Neuronal stem cell (in vitro differentiated cells): Measurements from ENCODE around the gene IL16.

ENCODE experiments used
- DNase-seq: peaks from one replicate; pipeline ENCODE4 v3.0.0-alpha.2; 2013; ENCODE audit warnings: low spot score
- H2AFZ ChIP-seq: one replicate; pipeline ENCODE4 v1.6.1; 2013; ENCODE audit warnings: mild to moderate bottlenecking, low read length, inconsistent platforms
- H2AK5ac ChIP-seq: 2 replicates; pipeline ENCODE4 v1.6.1; 2013; ENCODE audit warnings: low read depth, mild to moderate bottlenecking, inconsistent platforms, low read length, moderate library complexity, mixed read lengths
- H2BK120ac ChIP-seq: 2 replicates; pipeline ENCODE4 v1.6.1; 2013; ENCODE audit warnings: low read depth, mild to moderate bottlenecking, inconsistent platforms, low read length, moderate library complexity, mixed read lengths
- H2BK12ac ChIP-seq: one replicate; pipeline ENCODE4 v1.6.1; 2013; ENCODE audit warnings: low read length, inconsistent platforms
- H2BK15ac ChIP-seq: 2 replicates; pipeline ENCODE4 v1.6.1; 2013; ENCODE audit warnings: mild to moderate bottlenecking, low read length, inconsistent platforms, mixed read lengths
- H2BK5ac ChIP-seq: one replicate; pipeline ENCODE4 v1.6.1; 2013; ENCODE audit warnings: inconsistent platforms, mild to moderate bottlenecking, low read length, moderate library complexity
- H3K14ac ChIP-seq: one replicate; pipeline ENCODE4 v1.6.1; 2013; ENCODE audit warnings: low read length, inconsistent platforms
- H3K18ac ChIP-seq: 2 replicates; pipeline ENCODE4 v1.6.1; 2013; ENCODE audit warnings: low read length, inconsistent platforms
- H3K23ac ChIP-seq: 2 replicates; pipeline ENCODE4 v1.6.1; 2013; ENCODE audit warnings: low read depth, mild to moderate bottlenecking, mixed read lengths, low read length, inconsistent platforms; ENCODE audit not compliant: poor library complexity
- H3K27ac ChIP-seq: replicated peaks from 3 replicates; pipeline ENCODE4 v1.5.1; 2013; ENCODE audit warnings: low read length, inconsistent platforms
- H3K27me3 ChIP-seq, 3 experiments: 2 replicates each; pipeline ENCODE4 v1.6.1; 2013; ENCODE audit warnings: low read length in 3 of 3, mild to moderate bottlenecking in 2 of 3, inconsistent platforms in 1 of 3, low read depth in 1 of 3, mixed read lengths in 1 of 3, moderate library complexity in 1 of 3; ENCODE audit not compliant: control insufficient read depth in 3 of 3, insufficient read depth in 3 of 3
- H3K36me3 ChIP-seq, 2 donors: replicated peaks in 1 of 2; 2 replicates each; pipeline ENCODE4 v1.6.1; 2013; ENCODE audit warnings: low read length in 2 of 2; ENCODE audit not compliant: control insufficient read depth in 2 of 2, insufficient read depth in 2 of 2
- H3K4ac ChIP-seq: 2 replicates; pipeline ENCODE4 v1.6.1; 2013; ENCODE audit warnings: inconsistent platforms, mild to moderate bottlenecking, low read length, moderate library complexity
- H3K4me1 ChIP-seq, 2 donors: 1 replicate in 1 of 2; 2 replicates in 1 of 2; pipeline ENCODE4 v1.6.1; 2013; ENCODE audit warnings: low read length in 2 of 2, low read depth in 1 of 2; ENCODE audit not compliant: control insufficient read depth in 2 of 2, insufficient read depth in 1 of 2
- H3K4me2 ChIP-seq: one replicate; pipeline ENCODE4 v1.6.1; 2013; ENCODE audit warnings: mild to moderate bottlenecking, low read length, inconsistent platforms; ENCODE audit not compliant: insufficient read depth, poor library complexity, severe bottlenecking
- H3K4me3 ChIP-seq, 2 donors: 2 replicates each; pipeline ENCODE4 v1.5.1; 2013; ENCODE audit warnings: low read length in 2 of 2, mild to moderate bottlenecking in 2 of 2, inconsistent platforms in 1 of 2, moderate library complexity in 1 of 2
- H3K79me1 ChIP-seq: one replicate; pipeline ENCODE4 v1.6.1; 2013; ENCODE audit warnings: low read depth, mild to moderate bottlenecking, inconsistent platforms, low read length, moderate library complexity
- H3K9ac ChIP-seq: one replicate; pipeline ENCODE4 v1.6.1; 2013; ENCODE audit warnings: mild to moderate bottlenecking, low read depth, low read length, inconsistent platforms; ENCODE audit not compliant: poor library complexity
- H3K9me3 ChIP-seq, 2 donors: replicated peaks in 1 of 2; 2 replicates each; pipeline versions ENCODE3 to v1.6.1; 2013; ENCODE audit warnings: low read length in 2 of 2, mild to moderate bottlenecking in 2 of 2, inconsistent platforms in 1 of 2, low read depth in 1 of 2, mixed read lengths in 1 of 2, moderate library complexity in 1 of 2; ENCODE audit not compliant: control insufficient read depth in 2 of 2, insufficient read depth in 1 of 2
- H4K8ac ChIP-seq: one replicate; pipeline ENCODE4 v1.6.1; 2013; ENCODE audit warnings: low read depth, mild to moderate bottlenecking, inconsistent platforms, low read length, moderate library complexity
- H4K91ac ChIP-seq: one replicate; pipeline ENCODE4 v1.6.1; 2013; ENCODE audit warnings: low read length, low read depth, mild to moderate bottlenecking, inconsistent platforms; ENCODE audit not compliant: poor library complexity
- WGBS, 2 donors: extraction: QIAGEN DNeasy Blood & Tissue Kit; methylation state at CpG; one replicate each; pipeline ENCODE4 v1.1.7; 2013; ENCODE audit warnings: missing lambda C conversion rate in 2 of 2, mixed read lengths in 1 of 2; ENCODE audit not compliant: insufficient read length in 2 of 2, insufficient replicate concordance in 1 of 2; ENCODE audit errors: extremely low coverage in 2 of 2; 5-methylcytosine and 5-hydroxymethylcytosine counted together

Gene IL16

DNA sequence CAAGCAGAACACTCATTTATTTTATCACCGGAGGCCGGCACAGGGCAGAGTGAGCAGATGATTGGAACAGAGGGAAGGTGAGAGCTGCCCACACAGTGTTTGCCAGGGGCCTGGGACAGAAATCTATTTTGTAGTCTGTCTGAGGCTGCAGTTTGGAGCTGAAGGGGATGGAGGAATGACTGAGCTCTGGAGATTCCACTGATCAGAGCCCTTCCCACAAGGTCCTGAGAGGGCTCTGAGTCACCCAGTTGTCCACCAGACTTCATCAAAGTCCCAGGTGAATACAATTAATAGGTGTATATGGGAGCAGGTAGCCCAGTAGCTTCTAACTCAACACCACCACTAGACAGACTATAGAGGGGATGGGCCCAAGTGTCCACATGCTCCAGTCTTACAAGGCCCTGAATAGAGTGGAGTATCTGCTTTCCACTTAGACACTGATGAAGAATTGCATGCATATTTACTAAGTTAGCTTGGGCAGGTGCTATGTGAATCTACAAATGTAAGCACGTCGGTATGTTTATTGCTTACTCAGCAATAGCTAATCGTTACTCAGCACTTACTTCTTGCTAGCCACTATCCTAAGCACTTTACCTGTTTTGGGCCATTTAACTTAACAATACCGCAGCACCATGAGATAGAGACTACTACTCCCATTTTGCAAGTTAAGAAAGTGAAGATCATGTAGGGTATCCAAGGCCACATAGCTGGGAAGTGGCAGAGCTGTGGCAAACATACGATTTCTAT lies 130.0 kb downstream of the IL16 start:
- WGBS, 2 donors = no CpG with 5 or more reads among the region's 7 CpGs
- no peak overlapping the region for H4K8ac ChIP-seq
- H2BK5ac ChIP-seq = no peak overlapping the region
- no peak overlapping the region for H2AK5ac ChIP-seq
- no peak overlapping the region for H3K18ac ChIP-seq
- H3K79me1 ChIP-seq = no peaks in the 10 kb centered on the region
- H3K9me3 ChIP-seq = no peaks in the 10 kb centered on the region
- H2BK120ac ChIP-seq = no peak overlapping the region
- H3K4ac ChIP-seq = no peak overlapping the region
- H3K4me1 ChIP-seq = peaks cover 0 to 6% of the 10 kb centered on the region in 2 donors
- DNase-seq = no peak
- H3K27ac ChIP-seq = no peak overlapping the region
- H3K36me3 ChIP-seq = no peaks in the 10 kb centered on the region
- no peak overlapping the region for H2AFZ ChIP-seq
- H2BK15ac ChIP-seq = no peak overlapping the region
- no peak overlapping the region for H3K14ac ChIP-seq
- no peak overlapping the region for H4K91ac ChIP-seq
- H3K23ac ChIP-seq = no peak overlapping the region
- H2BK12ac ChIP-seq = no peak overlapping the region
- no peak overlapping the region for H3K4me3 ChIP-seq
- no peak overlapping the region for H3K9ac ChIP-seq
- peaks cover 0 to 24% (median 0%) of the 10 kb centered on the region in 3 experiments for H3K27me3 ChIP-seq
- no peak overlapping the region for H3K4me2 ChIP-seq

DNA sequence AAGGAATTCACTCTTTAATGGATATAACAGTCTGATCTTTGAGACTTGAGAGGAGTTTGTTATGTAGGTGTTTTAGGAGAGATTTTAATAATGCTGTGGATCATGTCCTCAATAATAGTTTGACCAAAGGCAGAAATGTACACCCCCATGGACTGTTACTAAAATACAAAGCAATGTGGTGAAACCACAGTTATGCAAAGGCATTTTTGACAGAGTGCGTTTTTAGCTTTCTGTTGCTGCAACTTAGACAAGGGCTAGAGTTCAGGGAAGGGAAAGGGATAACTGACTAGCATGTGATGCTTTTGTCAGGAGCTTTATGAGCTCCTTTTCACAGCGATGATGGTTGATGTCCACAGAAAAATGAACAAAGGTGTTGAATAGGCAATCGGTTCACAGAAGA lies 130.8 kb downstream of the IL16 start:
- H2BK15ac ChIP-seq = no peak overlapping the region
- H2AK5ac ChIP-seq = no peak overlapping the region
- peaks cover 0 to 2% of the 10 kb centered on the region in 2 donors for H3K4me1 ChIP-seq
- H3K36me3 ChIP-seq = no peaks in the 10 kb centered on the region
- no peak overlapping the region for H2AFZ ChIP-seq
- peaks cover 0 to 20% (median 0%) of the 10 kb centered on the region in 3 experiments for H3K27me3 ChIP-seq
- H2BK12ac ChIP-seq = no peak overlapping the region
- no peak overlapping the region for H3K4ac ChIP-seq
- no peak overlapping the region for H2BK120ac ChIP-seq
- DNase-seq = no peak
- no CpG with 5 or more reads among the region's 3 CpGs for WGBS, 2 donors
- H3K18ac ChIP-seq = no peak overlapping the region
- H4K8ac ChIP-seq = no peak overlapping the region
- H3K23ac ChIP-seq = no peak overlapping the region
- no peak overlapping the region for H3K9ac ChIP-seq
- no peak overlapping the region for H3K4me2 ChIP-seq
- H4K91ac ChIP-seq = no peak overlapping the region
- no peaks in the 10 kb centered on the region for H3K79me1 ChIP-seq
- H3K14ac ChIP-seq = no peak overlapping the region
- H3K9me3 ChIP-seq = no peaks in the 10 kb centered on the region
- H3K27ac ChIP-seq = no peak overlapping the region
- H3K4me3 ChIP-seq = no peak overlapping the region
- no peak overlapping the region for H2BK5ac ChIP-seq

DNA sequence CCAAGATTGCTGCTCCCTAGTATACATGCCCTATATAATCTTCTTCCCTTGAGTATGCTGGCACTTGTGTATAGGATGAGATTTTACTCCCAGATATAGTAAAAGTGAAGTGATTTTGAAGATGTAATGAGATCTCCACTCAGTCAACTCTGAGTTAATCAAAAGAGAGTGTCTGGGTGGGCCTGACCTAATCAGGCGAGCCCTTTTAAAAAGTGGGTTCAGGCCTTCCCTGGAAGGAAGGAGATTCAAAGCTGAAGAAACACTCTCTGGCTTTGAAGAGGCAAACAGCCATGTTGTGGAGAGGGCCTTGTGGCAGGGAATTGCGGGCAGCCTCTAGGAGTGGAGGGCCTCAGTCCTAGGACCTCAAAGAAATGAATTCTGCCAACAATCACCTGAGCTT lies 132.8 kb downstream of the IL16 start:
- Histone ChIP-seq H3K4me2 (no peak overlapping the region), H4K8ac (no peak overlapping the region), H3K23ac (no peak overlapping the region), H2AK5ac (no peak overlapping the region), H2BK15ac (no peak overlapping the region), H3K27me3 (peaks cover 0 to 9% (median 0%) of the 10 kb centered on the region in 3 experiments), H3K27ac (no peak overlapping the region), H3K4ac (no peak overlapping the region), H3K79me1 (no peaks in the 10 kb centered on the region), H3K4me3 (no peak overlapping the region), H3K4me1 (peaks cover 0 to 2% of the 10 kb centered on the region in 2 donors), H2AFZ (no peak overlapping the region), H4K91ac (no peak overlapping the region), H2BK120ac (no peak overlapping the region), H3K36me3 (no peaks in the 10 kb centered on the region), H3K9ac (no peak overlapping the region), H3K14ac (no peak overlapping the region), H2BK12ac (no peak overlapping the region), H3K9me3 (no peaks in the 10 kb centered on the region), H3K18ac (no peak overlapping the region), H2BK5ac (no peak overlapping the region)
- WGBS, 2 donors = no CpG with 5 or more reads among the region's 2 CpGs
- no peak for DNase-seq

DNA sequence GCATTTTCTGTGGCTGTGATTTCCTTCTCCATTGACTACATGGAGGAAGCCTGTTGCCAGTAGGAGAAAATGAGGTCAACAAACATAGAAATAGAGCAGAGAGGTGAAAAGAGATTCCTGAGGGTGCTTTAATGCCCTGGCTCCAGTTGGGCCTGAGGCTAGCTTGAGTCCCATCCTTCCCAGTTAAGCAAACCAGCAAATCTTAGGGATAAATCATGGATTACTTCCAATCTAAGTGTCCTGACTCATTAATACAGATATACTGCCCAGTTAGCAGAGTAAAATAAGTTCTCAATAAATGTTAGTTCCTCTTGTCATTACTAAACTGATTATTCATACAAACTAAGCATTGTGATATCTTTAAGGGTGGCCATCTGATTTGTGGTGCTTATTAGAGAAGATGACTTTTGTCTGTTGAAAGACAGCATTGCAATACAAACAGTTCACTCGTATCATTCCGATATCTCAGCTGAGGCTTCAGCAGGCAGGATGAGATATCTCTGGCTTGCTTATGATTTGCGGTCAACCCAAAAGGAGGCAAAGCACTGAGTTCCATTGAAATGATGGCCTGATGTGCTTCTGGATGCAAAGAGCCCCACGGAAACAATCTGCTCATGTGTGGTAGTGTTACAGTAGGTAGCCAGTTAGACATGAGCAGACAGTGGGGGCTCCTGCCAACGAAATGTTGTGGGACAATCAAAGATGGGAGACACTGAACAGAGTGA lies 133.8 kb downstream of the IL16 start:
- peaks cover 0 to 10% (median 0%) of the 10 kb centered on the region in 3 experiments for H3K27me3 ChIP-seq
- H3K18ac ChIP-seq = no peak overlapping the region
- no peak overlapping the region for H4K8ac ChIP-seq
- H3K4me1 ChIP-seq = peaks cover 0 to under 1% of the 10 kb centered on the region in 2 donors
- H3K36me3 ChIP-seq = no peaks in the 10 kb centered on the region
- H3K14ac ChIP-seq = no peak overlapping the region
- no peak overlapping the region for H3K4ac ChIP-seq
- no CpG with 5 or more reads among the region's 5 CpGs for WGBS, 2 donors
- H2BK120ac ChIP-seq = no peak overlapping the region
- DNase-seq = no peak
- H2AFZ ChIP-seq = no peak overlapping the region
- H2BK12ac ChIP-seq = no peak overlapping the region
- H3K9me3 ChIP-seq = no peaks in the 10 kb centered on the region
- H2AK5ac ChIP-seq = no peak overlapping the region
- no peak overlapping the region for H2BK5ac ChIP-seq
- no peak overlapping the region for H3K4me3 ChIP-seq
- no peak overlapping the region for H3K27ac ChIP-seq
- no peak overlapping the region for H2BK15ac ChIP-seq
- H3K23ac ChIP-seq = no peak overlapping the region
- H3K79me1 ChIP-seq = no peaks in the 10 kb centered on the region
- H3K9ac ChIP-seq = no peak overlapping the region
- no peak overlapping the region for H3K4me2 ChIP-seq
- no peak overlapping the region for H4K91ac ChIP-seq
